Psoas muscle (tissue), 8 donors: ENCODE data around the gene OSBPL1A. TPM values are rescaled to one million over a fixed set of nuclear protein-coding genes. Genes with fewer than 3 reads are reported as not detected.

ENCODE experiments used
- ATAC-seq, 4 donors: fragments of 200-7000 bp; cut with Tn5 transposase; one replicate each; pipeline ENCODE4 v1.9.1; 2020; ENCODE audit warnings: moderate library complexity in 3 of 4, mild to moderate bottlenecking in 2 of 4
- DNase-seq, 2 donors: peaks; one replicate each; pipeline ENCODE4 v3.0.0-alpha.2; 2020
- H3K27ac ChIP-seq: fragments of 200-600 bp; one replicate; pipeline ENCODE4 v1.8.0; 2022
- H3K27me3 ChIP-seq, 3 donors: fragments of 200-600 bp in 1 of 3; one replicate each; pipeline versions ENCODE4 v1.6.1 to v1.8.0; 2013 to 2022; ENCODE audit warnings: low read length in 2 of 3, mild to moderate bottlenecking in 2 of 3, moderate library complexity in 1 of 3; ENCODE audit not compliant: insufficient read depth in 3 of 3
- H3K36me3 ChIP-seq, 2 donors: fragments of 200-600 bp in 1 of 2; one replicate each; pipeline versions ENCODE4 v1.6.1 to v1.8.0; 2013 to 2022; ENCODE audit warnings: low read depth in 1 of 2, mild to moderate bottlenecking in 1 of 2, moderate library complexity in 1 of 2; ENCODE audit not compliant: insufficient read depth in 1 of 2
- H3K4me1 ChIP-seq: fragments of 200-600 bp; one replicate; pipeline ENCODE4 v1.8.0; 2022
- H3K4me3 ChIP-seq: fragments of 200-600 bp; one replicate; pipeline ENCODE4 v1.8.0; 2022; ENCODE audit warnings: mild to moderate bottlenecking
- H3K9me3 ChIP-seq: fragments of 200-600 bp; one replicate; pipeline ENCODE4 v1.8.0; 2022
- WGBS, 3 donors: extraction: QIAGEN DNeasy Blood & Tissue Kit; methylation state at CpG; one replicate each; pipeline versions ENCODE4 v1.1.6 to v1.1.7; 2013; 5-methylcytosine and 5-hydroxymethylcytosine counted together
- intact Hi-C, 2 donors: fragments of 100-400 bp; cut with DNase I; formaldehyde crosslinking; loops; one replicate each; pipeline versions ENCODE4 v1.11.0 to v1.14.2; 2022
- polyA plus RNA-seq, 3 donors: library from polyadenylated mRNA; stranded (reverse); fragments of 200-250 nt; gene quantifications; one replicate each; pipeline ENCODE4 v1.2.3, GENCODE V29; 2013
- total RNA-seq, 4 donors: library from RNA; stranded (reverse); fragmentation: NEBNext Ultra II Directional in 2 of 4; extraction: Animal tissue kit (Norgen Biotek cat#: 25700) in 2 of 4; gene quantifications; one replicate each; pipeline versions ENCODE4 v1.2.1 to v1.2.4, GENCODE V29; 2021 to 2023
- TF ChIP-seq, protein P1 (sequence below): fragments of 200-600 bp; IDR thresholded peaks from one replicate; pipeline ENCODE4 v1.8.0; 2022; ENCODE audit warnings: antibody characterized with exemption
- donor health status: healthy with polysubstance abuse.
- donor health status: DM: no; HTN: no; CAD: no; lungs with moderate emphysema.
- donor health status: Bipolar disorder and iron deficiency.
- donor health status: healthy.
- donor health status: DM: yes; HTN: yes; CAD: no.
- donor health status: DM: no; HTN: no; CAD: no.
- donor health status: DM: no; HTN: no; CAD: no.
- donor health status: DM: yes; HTN: yes; CAD: no.

OSBPL1A gene
- total and polyA plus RNA-seq, 7 donors = 13.7 to 87.8 (median 65.8) TPM

- DNase-seq (no peak), ATAC-seq (no peak)
- Histone ChIP-seq H3K27me3 (no peaks in the 10 kb centered on the region), H3K27ac (no peak overlapping the region), H3K36me3 (no peaks in the 10 kb centered on the region), H3K4me1 (no peaks in the 10 kb centered on the region), H3K4me3 (no peak overlapping the region), H3K9me3 (no peaks in the 10 kb centered on the region)
- TF ChIP-seq, protein P1, sequence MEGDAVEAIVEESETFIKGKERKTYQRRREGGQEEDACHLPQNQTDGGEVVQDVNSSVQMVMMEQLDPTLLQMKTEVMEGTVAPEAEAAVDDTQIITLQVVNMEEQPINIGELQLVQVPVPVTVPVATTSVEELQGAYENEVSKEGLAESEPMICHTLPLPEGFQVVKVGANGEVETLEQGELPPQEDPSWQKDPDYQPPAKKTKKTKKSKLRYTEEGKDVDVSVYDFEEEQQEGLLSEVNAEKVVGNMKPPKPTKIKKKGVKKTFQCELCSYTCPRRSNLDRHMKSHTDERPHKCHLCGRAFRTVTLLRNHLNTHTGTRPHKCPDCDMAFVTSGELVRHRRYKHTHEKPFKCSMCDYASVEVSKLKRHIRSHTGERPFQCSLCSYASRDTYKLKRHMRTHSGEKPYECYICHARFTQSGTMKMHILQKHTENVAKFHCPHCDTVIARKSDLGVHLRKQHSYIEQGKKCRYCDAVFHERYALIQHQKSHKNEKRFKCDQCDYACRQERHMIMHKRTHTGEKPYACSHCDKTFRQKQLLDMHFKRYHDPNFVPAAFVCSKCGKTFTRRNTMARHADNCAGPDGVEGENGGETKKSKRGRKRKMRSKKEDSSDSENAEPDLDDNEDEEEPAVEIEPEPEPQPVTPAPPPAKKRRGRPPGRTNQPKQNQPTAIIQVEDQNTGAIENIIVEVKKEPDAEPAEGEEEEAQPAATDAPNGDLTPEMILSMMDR = no peak
- intact Hi-C loops = no loop called here
- 80 to 97% (median 93%) methylated on average over 2 of the region's 2 CpGs for WGBS, 3 donors
These were observed 64.5 kb downstream of the OSBPL1A start for GRCh38 chr18:24333084-24333483.

GRCh38 chr18:24326211-24326610, 71.4 kb downstream of the OSBPL1A start:
- H3K27me3 ChIP-seq = no peaks in the 10 kb centered on the region
- H3K4me1 ChIP-seq = no peaks in the 10 kb centered on the region
- intact Hi-C loops = no loop called here
- DNase-seq (no peak), ATAC-seq (no peak)
- no peak overlapping the region for H3K27ac ChIP-seq
- no peak overlapping the region for H3K4me3 ChIP-seq
- WGBS, 3 donors = 75 to 83% (median 79%) methylated on average over 3 of the region's 3 CpGs
- no peaks in the 10 kb centered on the region for H3K9me3 ChIP-seq
- H3K36me3 ChIP-seq = no peaks in the 10 kb centered on the region
- TF ChIP-seq, protein P1 = no peak

GRCh38 chr18:24322584-24323136, 75.0 kb downstream of the OSBPL1A start:
- H3K36me3 ChIP-seq = no peaks in the 10 kb centered on the region
- TF ChIP-seq, protein P1 = no peak
- H3K27ac ChIP-seq = no peak overlapping the region
- H3K27me3 ChIP-seq = no peaks in the 10 kb centered on the region
- no peak for ATAC-seq
- DNase-seq = no peak
- no peak overlapping the region for H3K4me3 ChIP-seq
- no peaks in the 10 kb centered on the region for H3K4me1 ChIP-seq
- H3K9me3 ChIP-seq = no peaks in the 10 kb centered on the region
- intact Hi-C loops = no loop called here

GRCh38 chr18:24321071-24321470, 76.6 kb downstream of the OSBPL1A start:
- 92 to 97% (median 96%) methylated on average over 1 of the region's 1 CpG for WGBS, 3 donors
- Histone ChIP-seq H3K4me3 (no peak overlapping the region), H3K9me3 (no peaks in the 10 kb centered on the region), H3K27ac (no peak overlapping the region), H3K36me3 (no peaks in the 10 kb centered on the region), H3K27me3 (no peaks in the 10 kb centered on the region), H3K4me1 (no peaks in the 10 kb centered on the region)
- TF ChIP-seq, protein P1 = no peak
- ATAC-seq (no peak), DNase-seq (no peak)
- intact Hi-C loops = no loop called here

DNA sequence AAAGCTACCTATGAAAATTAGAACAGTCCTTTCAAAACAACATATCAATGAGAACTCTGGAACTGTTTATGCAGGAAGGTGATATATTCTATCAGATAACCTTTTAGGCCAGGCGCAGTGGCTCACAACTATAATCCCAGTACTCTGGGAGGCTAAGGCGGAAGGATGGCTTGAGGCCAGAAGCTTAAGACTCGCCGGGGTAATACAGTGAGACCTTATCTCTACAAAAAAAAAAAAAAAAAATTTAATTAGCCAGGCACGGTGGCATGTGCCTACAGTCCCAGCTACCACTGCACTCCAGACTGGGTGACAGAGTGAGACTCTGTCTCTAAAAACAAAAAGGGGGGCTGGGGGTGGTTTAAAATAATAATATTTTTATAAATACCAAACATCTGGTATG, 77.9 kb downstream of the OSBPL1A start:
- no peaks in the 10 kb centered on the region for H3K36me3 ChIP-seq
- no peak for ATAC-seq
- no peaks in the 10 kb centered on the region for H3K4me1 ChIP-seq
- 60 to 61% (median 60%) methylated on average over 5 of the region's 5 CpGs for WGBS, 3 donors
- no peak for DNase-seq
- H3K27me3 ChIP-seq = no peaks in the 10 kb centered on the region
- TF ChIP-seq, protein P1 = no peak
- intact Hi-C loops = no loop called here
- H3K4me3 ChIP-seq = no peak overlapping the region
- no peaks in the 10 kb centered on the region for H3K9me3 ChIP-seq
- H3K27ac ChIP-seq = no peak overlapping the region
